ENCODE measurements around the gene ELFN2.

ELFN2 gene

GRCh38 chr22:37349043-37349814 lies 78.0 kb downstream of the ELFN2 start:
- CTCF ChIA-PET = interaction anchor here (0.9 to 1.8 kb wide), 2 partner anchors 10 to 372 kb away, joined by 3 to 4 read pairs; no protein-coding TSS in a partner anchor
- POLR2A ChIA-PET = no interaction called here
- DNase-seq (ENCODE audit: extremely low spot score) = no peak
- no peak for TF ChIP-seq CTCF (IDR thresholded peaks at IDR 0.05; ENCODE audit: control extremely low read depth, extremely low read depth, low read depth, missing control alignments)

- DNase-seq (ENCODE audit: extremely low spot score) = no peak
- ChIA-PET CTCF (interaction anchor here (1.4 to 2.0 kb wide), 2 partner anchors 13 to 83 kb away, joined by 3 to 5 read pairs; no protein-coding TSS in a partner anchor), POLR2A (no interaction called here)
- TF ChIP-seq CTCF (IDR thresholded peaks at IDR 0.05; ENCODE audit: control extremely low read depth, extremely low read depth, low read depth, missing control alignments) = no peak
Observed at GRCh38 chr22:37346505-37346895, 80.8 kb downstream of the ELFN2 start.

- ChIA-PET POLR2A (no interaction called here), CTCF (interaction anchor here (1.4 to 2.0 kb wide), 2 partner anchors 12 to 84 kb away, joined by 3 to 5 read pairs; no protein-coding TSS in a partner anchor)
- TF ChIP-seq CTCF (IDR thresholded peaks at IDR 0.05; ENCODE audit: control extremely low read depth, extremely low read depth, low read depth, missing control alignments) = no peak
- no peak for DNase-seq (ENCODE audit: extremely low spot score)
Observed at GRCh38 chr22:37345863-37346504, 81.3 kb downstream of the ELFN2 start.

- DNase-seq (ENCODE audit: extremely low spot score) = no peak
- ChIA-PET CTCF (no interaction called here), POLR2A (no interaction called here)
- TF ChIP-seq CTCF (IDR thresholded peaks at IDR 0.05; ENCODE audit: control extremely low read depth, extremely low read depth, low read depth, missing control alignments) = no peak
Observed at GRCh38 chr22:37344735-37345449, 82.4 kb downstream of the ELFN2 start.

GRCh38 chr22:37343863-37344734 lies 83.2 kb downstream of the ELFN2 start:
- no peak for DNase-seq (ENCODE audit: extremely low spot score)
- ChIA-PET POLR2A (no interaction called here), CTCF (no interaction called here)
- TF ChIP-seq CTCF (IDR thresholded peaks at IDR 0.05; ENCODE audit: control extremely low read depth, extremely low read depth, low read depth, missing control alignments) = no peak

GRCh38 chr22:37343348-37343747 lies 83.9 kb downstream of the ELFN2 start:
- ChIA-PET POLR2A (no interaction called here), CTCF (no interaction called here)
- no peak for DNase-seq (ENCODE audit: extremely low spot score)
- TF ChIP-seq CTCF (IDR thresholded peaks at IDR 0.05; ENCODE audit: control extremely low read depth, extremely low read depth, low read depth, missing control alignments) = no peak
